GM12878 (cell line): ENCODE measurements around the gene LAYN.

Experiments
- ELK1 ChIP-seq: IDR thresholded peaks from 2 replicates; pipeline ENCODE4 v1.6.1; 2012; ENCODE audit warnings: low read depth, low read length, improper control_type of control experiment
- ESRRA ChIP-seq: IDR thresholded peaks from 2 replicates; pipeline ENCODE4 v1.6.1; 2012; ENCODE audit warnings: mild to moderate bottlenecking, low read length, improper control_type of control experiment
- EZH2 ChIP-seq: IDR thresholded peaks from 2 replicates; pipeline ENCODE4 v1.6.1; 2012; ENCODE audit warnings: low read depth, mild to moderate bottlenecking, control low read depth, inconsistent platforms, low read length, borderline replicate concordance; ENCODE audit not compliant: control insufficient read depth
- NFYA ChIP-seq: IDR thresholded peaks from 2 replicates; pipeline ENCODE4 v1.6.1; 2011; ENCODE audit warnings: low read depth, mild to moderate bottlenecking, low read length, improper control_type of control experiment, borderline replicate concordance
- POLR2A ChIP-seq: IDR thresholded peaks from 2 replicates; pipeline ENCODE4 v1.6.1; 2011; ENCODE audit warnings: low read depth, mild to moderate bottlenecking, low read length
- RAD21 ChIP-seq: IDR thresholded peaks from 2 replicates; pipeline ENCODE4 v1.6.1; 2011; ENCODE audit warnings: mild to moderate bottlenecking, low read depth, low read length, moderate library complexity; ENCODE audit not compliant: insufficient read depth
- STAT3 ChIP-seq: IDR thresholded peaks from 2 replicates; pipeline ENCODE4 v1.6.1; 2011; ENCODE audit warnings: low read depth, low read length, improper control_type of control experiment
- ZNF274 ChIP-seq: IDR thresholded peaks from one replicate; pipeline ENCODE4 v1.8.0; 2011; ENCODE audit not compliant: insufficient read length, insufficient read depth

- TF ChIP-seq EZH2 (no peak), ELK1 (no peak), NFYA (no peak), POLR2A (no peak), ESRRA (no peak), RAD21 (no peak), ZNF274 (no peak), STAT3 (no peak)
Measured at GRCh38 chr11:111531136-111531535, 9.4 kb upstream of the LAYN start.
